ENCODE measurements around the gene CRIP3.
"Not testable (repeated sequence)": the region's sequence is repeated elsewhere in the genome, so short reads cannot be mapped to it uniquely, and the experiment has no call there.

Gene CRIP3

GRCh38 chr6:43306086-43306485 is 2.5 kb downstream of the CRIP3 start:
- DNase-seq (ENCODE audit: low spot score): no peak

DNA sequence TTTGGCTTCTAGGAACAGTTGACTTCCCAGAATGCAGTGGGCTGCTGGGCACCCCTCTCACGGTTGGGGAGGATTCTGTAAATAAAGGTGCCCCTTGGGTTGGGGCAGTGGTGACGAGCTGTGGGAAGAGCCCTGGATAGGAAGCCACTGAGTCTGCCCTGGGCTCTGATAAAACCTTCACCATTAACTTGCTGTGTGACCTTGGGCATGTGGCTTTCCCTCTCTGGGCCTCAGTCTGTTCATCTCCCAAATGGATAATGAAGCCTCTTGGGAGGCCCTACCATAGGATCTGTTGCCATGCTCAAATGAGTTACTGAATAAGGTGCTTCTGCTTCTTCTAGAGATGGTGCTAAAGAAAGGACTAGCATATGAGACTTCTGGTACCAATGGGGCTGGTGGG is 3.7 kb downstream of the CRIP3 start:
- DNase-seq (ENCODE audit: low spot score): no peak

DNA sequence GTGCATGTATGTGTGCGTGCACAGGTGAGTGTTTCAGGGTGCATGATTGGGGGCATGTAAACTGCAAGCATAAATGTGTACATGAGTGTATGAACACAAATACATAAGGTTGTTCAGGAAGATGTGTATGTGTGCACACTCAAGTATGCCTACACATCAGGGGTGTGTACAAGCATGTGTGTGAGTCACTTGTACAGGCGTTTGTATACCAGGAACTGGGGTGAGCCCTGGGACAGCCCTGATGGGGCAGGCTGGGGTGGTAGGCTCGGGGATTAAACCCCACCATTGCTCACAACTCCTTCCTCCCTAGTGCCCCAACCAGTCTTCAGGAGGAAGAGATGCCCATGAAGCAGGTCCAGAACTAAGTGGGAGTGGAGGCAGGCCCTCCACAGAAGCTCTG is 4.3 kb downstream of the CRIP3 start:
- no peak for DNase-seq (ENCODE audit: low spot score)

- no peak for DNase-seq (ENCODE audit: low spot score)
These were observed 4.8 kb downstream of the CRIP3 start for GRCh38 chr6:43303751-43304331.

GRCh38 chr6:43303006-43303405 is 5.6 kb downstream of the CRIP3 start:
- not testable (repeated sequence) for DNase-seq (ENCODE audit: low spot score)

GRCh38 chr6:43302126-43302525 is 6.5 kb downstream of the CRIP3 start:
- DNase-seq (ENCODE audit: low spot score): no peak

- no peak for DNase-seq (ENCODE audit: low spot score)
These were observed 7.3 kb downstream of the CRIP3 start for GRCh38 chr6:43301081-43301870.

- DNase-seq (ENCODE audit: low spot score): no peak
These were observed 9.0 kb downstream of the CRIP3 start for GRCh38 chr6:43299338-43300293.

DNA sequence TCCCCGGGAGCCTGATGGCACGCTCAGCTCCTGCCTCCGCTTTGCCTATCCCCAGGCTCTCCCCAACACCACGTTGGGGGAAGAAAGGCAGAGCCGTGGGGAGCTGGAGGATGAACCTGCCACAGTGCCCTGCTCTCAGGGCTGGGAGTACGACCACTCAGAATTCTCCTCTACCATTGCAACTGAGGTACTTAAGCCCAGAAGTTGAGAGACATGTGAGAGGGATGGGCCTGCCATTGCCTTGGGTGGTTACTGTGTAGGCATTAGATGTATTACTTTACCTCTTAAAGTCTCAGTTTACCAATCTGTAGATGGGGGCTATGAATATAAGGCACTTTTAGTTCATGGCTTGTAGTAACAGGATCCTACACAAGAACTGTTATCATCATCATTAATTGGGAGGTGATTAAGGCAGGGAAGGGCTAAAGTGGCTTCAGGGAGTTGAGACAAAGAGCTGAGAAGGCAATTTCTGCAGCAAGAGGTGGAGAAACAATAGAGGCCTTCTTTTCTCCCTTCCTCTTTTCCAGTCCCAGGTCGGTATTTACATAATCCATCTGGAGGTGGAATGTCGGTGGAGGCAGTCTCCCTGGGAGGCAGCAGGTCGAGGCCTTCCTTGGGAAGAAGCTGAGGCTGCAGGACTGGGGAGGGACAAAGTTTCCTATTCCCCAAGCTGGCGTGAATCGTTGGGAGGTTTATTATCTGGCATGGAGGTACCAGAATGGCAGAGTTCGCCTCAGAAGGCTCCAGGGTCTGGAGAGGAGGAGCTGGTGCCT is 9.9 kb downstream of the CRIP3 start:
- DNase-seq (ENCODE audit: low spot score): no peak

GRCh38 chr6:43297644-43298564 is 10.7 kb downstream of the CRIP3 start, which contains the start of gene SLC22A7:
SLC22A7 (plus strand) TSS chr6:43298260; CDS start chr6:43298359, 99 bp downstream.
- DNase-seq (ENCODE audit: low spot score): peak; percentile 36

- DNase-seq (ENCODE audit: low spot score): no peak
These were observed 11.7 kb downstream of the CRIP3 start for GRCh38 chr6:43296780-43297497.

GRCh38 chr6:43295456-43295855 is 13.2 kb downstream of the CRIP3 start:
- DNase-seq (ENCODE audit: low spot score): no peak

GRCh38 chr6:43294536-43294935 is 14.1 kb downstream of the CRIP3 start:
- no peak for DNase-seq (ENCODE audit: low spot score)

DNA sequence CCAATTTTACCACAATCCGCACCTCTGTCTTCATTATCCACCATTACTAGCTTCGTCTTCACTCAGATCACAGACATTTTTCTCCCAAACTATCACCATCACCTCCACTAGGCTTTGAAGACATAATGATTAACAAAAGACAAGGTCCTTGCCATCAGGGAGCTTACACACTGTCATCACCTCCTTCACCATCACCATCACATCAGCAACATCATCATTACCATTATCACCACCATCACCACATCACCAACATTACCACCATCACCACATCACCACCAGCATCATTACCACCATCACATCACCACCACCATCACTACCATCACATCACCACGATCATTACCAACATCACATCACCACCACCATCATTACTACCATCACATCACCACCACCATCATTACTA is 14.9 kb downstream of the CRIP3 start:
- no peak for DNase-seq (ENCODE audit: low spot score)

DNA sequence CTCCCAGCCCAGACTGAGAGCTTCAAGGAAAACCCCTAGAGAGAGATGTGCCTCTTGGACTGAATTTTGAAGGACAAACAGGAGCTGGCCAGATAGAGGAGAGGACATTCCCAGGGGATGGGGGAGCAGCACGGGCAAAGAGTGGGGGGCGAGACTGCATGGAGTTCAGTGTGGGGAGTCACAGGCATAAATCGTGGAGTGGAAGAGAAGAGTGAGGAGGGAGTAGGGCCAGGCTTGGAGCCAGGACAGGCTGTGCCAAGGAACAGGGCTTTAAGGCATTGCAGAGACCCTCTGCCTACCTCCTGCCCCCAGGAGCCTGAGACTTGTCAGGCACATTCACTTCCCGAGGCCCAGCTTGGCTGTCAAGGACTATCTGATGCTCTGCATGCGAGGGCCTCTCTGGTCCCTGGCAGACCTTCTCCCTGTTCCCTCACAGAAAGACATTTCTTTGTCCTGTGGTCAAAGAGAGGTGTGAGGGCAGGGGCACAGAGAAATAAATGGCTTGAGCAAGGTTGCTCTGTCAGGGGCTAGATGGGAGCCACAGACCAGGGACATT is 15.8 kb downstream of the CRIP3 start:
- DNase-seq (ENCODE audit: low spot score): no peak

- DNase-seq (ENCODE audit: low spot score): no peak
These were observed 16.3 kb downstream of the CRIP3 start for GRCh38 chr6:43292341-43292740.

DNA sequence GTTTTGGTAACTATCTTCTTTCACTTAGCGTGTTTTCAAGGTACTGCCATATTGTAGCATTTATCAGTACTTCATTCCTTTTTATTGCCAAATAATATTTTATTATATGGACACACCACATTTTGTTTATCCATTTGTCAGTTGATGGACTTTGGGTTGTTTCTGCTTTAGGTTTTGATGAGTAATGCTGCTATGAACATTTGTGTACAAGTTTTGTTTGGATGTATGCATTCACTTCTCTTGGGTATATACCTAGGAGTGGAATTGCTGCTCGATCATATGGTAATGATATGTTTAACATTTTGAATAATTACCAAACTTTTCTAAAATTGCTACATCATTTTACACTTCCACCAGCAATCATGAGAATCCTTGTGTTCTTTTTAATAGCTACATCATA is 16.9 kb downstream of the CRIP3 start:
- DNase-seq (ENCODE audit: low spot score): no peak

- DNase-seq (ENCODE audit: low spot score): no peak
These were observed 17.7 kb downstream of the CRIP3 start for GRCh38 chr6:43290905-43291355.

DNA sequence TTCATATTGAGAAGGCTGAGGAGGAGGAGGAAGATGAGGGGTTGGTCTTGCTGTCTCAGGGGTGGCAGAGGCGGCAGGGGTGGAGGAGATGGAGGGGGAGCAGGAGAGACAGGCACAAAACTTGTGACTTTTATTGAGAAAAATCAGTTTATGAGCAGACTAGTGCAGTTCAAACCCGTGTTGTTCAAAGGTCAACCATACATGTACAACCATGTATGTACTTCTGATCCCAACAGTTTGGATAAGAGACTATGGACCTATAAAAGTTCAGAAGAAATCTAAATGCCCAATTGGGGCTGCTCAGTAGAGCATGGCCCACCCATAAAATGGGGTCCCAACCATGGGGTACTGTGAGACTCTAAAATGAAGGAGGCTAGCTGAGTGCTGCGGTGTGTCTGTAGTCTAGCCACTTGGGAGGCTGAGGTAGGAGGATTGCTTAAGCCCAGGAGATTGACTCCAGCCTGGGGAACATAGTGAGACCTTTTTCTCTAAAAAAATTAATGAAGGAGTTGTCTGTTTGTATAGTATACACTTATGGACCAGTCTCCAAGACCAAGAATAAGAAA is 18.2 kb downstream of the CRIP3 start:
- no peak for DNase-seq (ENCODE audit: low spot score)
